ENCODE measurements around the gene PHACTR1.

GRCh38 chr6:13282393-13283069 lies 566.0 kb downstream of the PHACTR1 start:
- no peak for TF ChIP-seq CTCF (conservative IDR thresholded peaks at IDR 0.05; ENCODE audit: low read depth, low read length)
- TF ChIP-seq EZH2 (IDR thresholded peaks at IDR 0.05; ENCODE audit: low read length, unreplicated experiment), result no peak

Data from PC-3 (cell line).